Stimulated activated naive B cell treated with anti-CD40 and anti-IgM and Interleukin-4, amounts not matched to agents 10 μg/mL and 1 μg/mL and 100 μg/mL, for 72 hours (primary cell): ENCODE measurements around the gene ZNF214.
"Not testable (repeated sequence)": the region's sequence is repeated elsewhere in the genome, so short reads cannot be mapped to it uniquely, and the experiment has no call there.

Source experiments
- ATAC-seq, 2 donors: fragments of 150-1000 bp; cut with Tn5 transposase; replicated peaks; 2 replicates each; pipeline ENCODE4 v1.10.0; 2021; ENCODE audit warnings: moderate library complexity in 1 of 2
- DNase-seq: peaks from one replicate; pipeline ENCODE4 v3.0.0; 2021
- H3K27ac Mint-ChIP-seq: one replicate; pipeline ENCODE4 v1.8.0; 2022; ENCODE audit warnings: mild to moderate bottlenecking, mixed read lengths
- H3K27me3 Mint-ChIP-seq, 2 donors: one replicate each; pipeline ENCODE4 v1.8.0; 2022; ENCODE audit warnings: mixed read lengths in 2 of 2
- H3K36me3 Mint-ChIP-seq, 2 donors: one replicate each; pipeline ENCODE4 v1.8.0; 2022; ENCODE audit warnings: mixed read lengths in 2 of 2, mild to moderate bottlenecking in 1 of 2
- H3K4me1 Mint-ChIP-seq, 2 donors: one replicate each; pipeline ENCODE4 v1.8.0; 2022; ENCODE audit warnings: mixed read lengths in 2 of 2, mild to moderate bottlenecking in 1 of 2
- H3K4me3 Mint-ChIP-seq, 2 donors: one replicate each; pipeline ENCODE4 v1.8.0; 2022; ENCODE audit warnings: mild to moderate bottlenecking in 2 of 2, mixed read lengths in 2 of 2, moderate library complexity in 1 of 2
- H3K9me3 Mint-ChIP-seq, 2 donors: one replicate each; pipeline ENCODE4 v1.8.0; 2022; ENCODE audit warnings: mixed read lengths in 2 of 2, mild to moderate bottlenecking in 1 of 2

Gene ZNF214

GRCh38 chr11:7016011-7016410 lies 4.1 kb downstream of the ZNF214 start:
- no peak for ATAC-seq
- no peak overlapping the region for H3K4me3 Mint-ChIP-seq
- H3K27ac Mint-ChIP-seq: no peak overlapping the region

GRCh38 chr11:7014118-7014517 lies 6.0 kb downstream of the ZNF214 start:
- no peak overlapping the region for H3K4me3 Mint-ChIP-seq
- no peak overlapping the region for H3K27ac Mint-ChIP-seq
- ATAC-seq (no peak), DNase-seq (no peak)
- H3K27me3 Mint-ChIP-seq: peaks cover 9 to 20% of the 10 kb centered on the region in 2 donors
- no peaks in the 10 kb centered on the region for H3K9me3 Mint-ChIP-seq
- no peaks in the 10 kb centered on the region for H3K36me3 Mint-ChIP-seq
- no peaks in the 10 kb centered on the region for H3K4me1 Mint-ChIP-seq

More at GRCh38 chr11:7016011-7016410, 4.1 kb downstream of the ZNF214 start:
- H3K27me3 Mint-ChIP-seq: peaks cover 22 to 25% of the 10 kb centered on the region in 2 donors
- H3K9me3 Mint-ChIP-seq: no peaks in the 10 kb centered on the region
- DNase-seq: no peak
- H3K36me3 Mint-ChIP-seq: no peaks in the 10 kb centered on the region
- peaks cover 5 to 12% of the 10 kb centered on the region in 2 donors for H3K4me1 Mint-ChIP-seq

GRCh38 chr11:7004482-7004881 lies 15.7 kb downstream of the ZNF214 start:
- no peak for DNase-seq
- H3K4me3 Mint-ChIP-seq: no peak overlapping the region
- H3K9me3 Mint-ChIP-seq: no peaks in the 10 kb centered on the region
- H3K36me3 Mint-ChIP-seq: no peaks in the 10 kb centered on the region
- no peak overlapping the region for H3K27ac Mint-ChIP-seq
- no peak for ATAC-seq
- H3K27me3 Mint-ChIP-seq: peaks cover 14 to 16% of the 10 kb centered on the region in 2 donors
- H3K4me1 Mint-ChIP-seq: no peaks in the 10 kb centered on the region

GRCh38 chr11:6995703-6996102 lies 24.4 kb downstream of the ZNF214 start:
- no peak for ATAC-seq
- peaks cover 0 to 23% of the 10 kb centered on the region in 2 donors for H3K27me3 Mint-ChIP-seq
- H3K9me3 Mint-ChIP-seq: no peaks in the 10 kb centered on the region
- H3K4me3 Mint-ChIP-seq: no peak overlapping the region
- H3K4me1 Mint-ChIP-seq: no peaks in the 10 kb centered on the region
- H3K36me3 Mint-ChIP-seq: no peaks in the 10 kb centered on the region
- H3K27ac Mint-ChIP-seq: no peak overlapping the region
- DNase-seq: no peak

- H3K27me3 Mint-ChIP-seq: peaks cover 0 to 7% of the 10 kb centered on the region in 2 donors
- ATAC-seq (no peak), DNase-seq (no peak)
- H3K27ac Mint-ChIP-seq: no peak overlapping the region
- H3K9me3 Mint-ChIP-seq: no peaks in the 10 kb centered on the region
- no peaks in the 10 kb centered on the region for H3K4me1 Mint-ChIP-seq
- no peaks in the 10 kb centered on the region for H3K36me3 Mint-ChIP-seq
- H3K4me3 Mint-ChIP-seq: no peak overlapping the region
These were observed 27.4 kb downstream of the ZNF214 start for GRCh38 chr11:6992457-6993417.

GRCh38 chr11:6992026-6992425 lies 28.1 kb downstream of the ZNF214 start:
- DNase-seq (no peak), ATAC-seq (no peak)
- no peaks in the 10 kb centered on the region for H3K9me3 Mint-ChIP-seq
- H3K4me1 Mint-ChIP-seq: no peaks in the 10 kb centered on the region
- H3K4me3 Mint-ChIP-seq: no peak overlapping the region
- no peak overlapping the region for H3K27ac Mint-ChIP-seq
- peaks cover 0 to 7% of the 10 kb centered on the region in 2 donors for H3K27me3 Mint-ChIP-seq
- no peaks in the 10 kb centered on the region for H3K36me3 Mint-ChIP-seq

- Mint-ChIP-seq H3K27ac (no peak overlapping the region), H3K4me1 (no peaks in the 10 kb centered on the region), H3K4me3 (no peak overlapping the region), H3K36me3 (no peaks in the 10 kb centered on the region), H3K27me3 (peaks cover 4 to 11% of the 10 kb centered on the region in 2 donors), H3K9me3 (peaks cover 3 to 4% of the 10 kb centered on the region in 2 donors)
- no peak for ATAC-seq
- no peak for DNase-seq
These were observed 28.9 kb downstream of the ZNF214 start for GRCh38 chr11:6991227-6991626.

- Mint-ChIP-seq H3K4me3 (no peak overlapping the region), H3K36me3 (no peaks in the 10 kb centered on the region), H3K4me1 (no peaks in the 10 kb centered on the region), H3K27me3 (peaks cover 13 to 14% of the 10 kb centered on the region in 2 donors), H3K27ac (no peak overlapping the region), H3K9me3 (peaks cover 3 to 6% of the 10 kb centered on the region in 2 donors)
- ATAC-seq (no peak), DNase-seq (no peak)
These were observed 31.6 kb downstream of the ZNF214 start for GRCh38 chr11:6988506-6988905.

GRCh38 chr11:6986487-6986886 lies 33.7 kb downstream of the ZNF214 start:
- peaks cover 3 to 6% of the 10 kb centered on the region in 2 donors for H3K9me3 Mint-ChIP-seq
- H3K27ac Mint-ChIP-seq: no peak overlapping the region
- no peaks in the 10 kb centered on the region for H3K4me1 Mint-ChIP-seq
- DNase-seq (no peak), ATAC-seq (no peak)
- no peaks in the 10 kb centered on the region for H3K36me3 Mint-ChIP-seq
- no peak overlapping the region for H3K4me3 Mint-ChIP-seq
- peaks cover 13 to 14% of the 10 kb centered on the region in 2 donors for H3K27me3 Mint-ChIP-seq

- peaks cover 0 to 4% of the 10 kb centered on the region in 2 donors for H3K27me3 Mint-ChIP-seq
- H3K4me1 Mint-ChIP-seq: no peaks in the 10 kb centered on the region
- H3K4me3 Mint-ChIP-seq: no peak overlapping the region
- no peak for ATAC-seq
- no peaks in the 10 kb centered on the region for H3K36me3 Mint-ChIP-seq
- DNase-seq: no peak
- no peak overlapping the region for H3K27ac Mint-ChIP-seq
- no peaks in the 10 kb centered on the region for H3K9me3 Mint-ChIP-seq
These were observed 40.8 kb downstream of the ZNF214 start for GRCh38 chr11:6979365-6979764.

GRCh38 chr11:6969854-6970253 lies 50.3 kb downstream of the ZNF214 start:
- H3K9me3 Mint-ChIP-seq: peaks cover 6 to 12% of the 10 kb centered on the region in 2 donors
- H3K27me3 Mint-ChIP-seq, ATAC-seq, H3K4me1 Mint-ChIP-seq, H3K36me3 Mint-ChIP-seq, H3K27ac Mint-ChIP-seq, H3K4me3 Mint-ChIP-seq, DNase-seq: not testable (repeated sequence)

- ATAC-seq (no peak), DNase-seq (no peak)
- H3K4me1 Mint-ChIP-seq: no peaks in the 10 kb centered on the region
- H3K4me3 Mint-ChIP-seq: no peak overlapping the region
- no peaks in the 10 kb centered on the region for H3K36me3 Mint-ChIP-seq
- no peak overlapping the region for H3K27ac Mint-ChIP-seq
- H3K9me3 Mint-ChIP-seq: peaks cover 6 to 12% of the 10 kb centered on the region in 2 donors
- H3K27me3 Mint-ChIP-seq: no peaks in the 10 kb centered on the region
These were observed 51.3 kb downstream of the ZNF214 start for GRCh38 chr11:6968816-6969215.

GRCh38 chr11:6962673-6963072 lies 57.5 kb downstream of the ZNF214 start:
- Mint-ChIP-seq H3K27ac (no peak overlapping the region), H3K4me3 (no peak overlapping the region), H3K27me3 (no peaks in the 10 kb centered on the region), H3K36me3 (no peaks in the 10 kb centered on the region), H3K4me1 (no peaks in the 10 kb centered on the region), H3K9me3 (peaks cover 2 to 5% of the 10 kb centered on the region in 2 donors)
- DNase-seq (no peak), ATAC-seq (no peak)

GRCh38 chr11:6962141-6962540 lies 58.0 kb downstream of the ZNF214 start:
- peaks cover 0 to 2% of the 10 kb centered on the region in 2 donors for H3K9me3 Mint-ChIP-seq
- no peaks in the 10 kb centered on the region for H3K36me3 Mint-ChIP-seq
- ATAC-seq (no peak), DNase-seq (no peak)
- H3K4me1 Mint-ChIP-seq: no peaks in the 10 kb centered on the region
- no peaks in the 10 kb centered on the region for H3K27me3 Mint-ChIP-seq
- H3K4me3 Mint-ChIP-seq: no peak overlapping the region
- H3K27ac Mint-ChIP-seq: no peak overlapping the region

GRCh38 chr11:6954248-6954647 lies 65.9 kb downstream of the ZNF214 start:
- H3K4me3 Mint-ChIP-seq, ATAC-seq, H3K9me3 Mint-ChIP-seq, H3K4me1 Mint-ChIP-seq, H3K36me3 Mint-ChIP-seq, H3K27ac Mint-ChIP-seq, H3K27me3 Mint-ChIP-seq, DNase-seq: not testable (repeated sequence)
